Mesodermal cell (in vitro differentiated cells): Measurements from ENCODE around the gene OR52E2. TPM values are rescaled to one million over a fixed set of nuclear protein-coding genes. Genes with fewer than 3 reads are reported as not detected.

Experiments used
- H3K27ac ChIP-seq: 2 replicates; pipeline ENCODE4 v1.7.0; 2013; ENCODE audit warnings: mild to moderate bottlenecking, low read depth, low read length, moderate library complexity; ENCODE audit not compliant: severe bottlenecking
- H3K36me3 ChIP-seq: 2 replicates; pipeline ENCODE4 v1.7.1; 2013; ENCODE audit warnings: mild to moderate bottlenecking, low read length, moderate library complexity; ENCODE audit not compliant: control insufficient read depth, insufficient read depth
- H3K4me1 ChIP-seq: one replicate; pipeline ENCODE4 v1.7.1; 2013; ENCODE audit warnings: mild to moderate bottlenecking, low read length; ENCODE audit not compliant: insufficient read depth, control insufficient read depth, poor library complexity, severe bottlenecking
- H3K4me3 ChIP-seq: 2 replicates; pipeline ENCODE4 v1.7.0; 2013; ENCODE audit warnings: low read length, control low read depth, mild to moderate bottlenecking; ENCODE audit not compliant: insufficient read depth, poor library complexity, severe bottlenecking; ENCODE audit errors: extremely low read depth
- H3K9me3 ChIP-seq: 2 replicates; pipeline ENCODE4 v1.7.1; 2013; ENCODE audit warnings: mild to moderate bottlenecking, low read length, moderate library complexity; ENCODE audit not compliant: control insufficient read depth
- WGBS, 2 experiments: methylation state at CpG; one replicate each; pipeline ENCODE4 v1.1.5; 2013; ENCODE audit warnings: missing lambda C conversion rate in 2 of 2; ENCODE audit not compliant: insufficient coverage in 2 of 2; 5-methylcytosine and 5-hydroxymethylcytosine counted together
- polyA plus RNA-seq, 2 experiments: library from polyadenylated mRNA; stranded (reverse); fragments of 50-300 nt; gene quantifications; one replicate each; pipeline ENCODE4 v1.2.3, GENCODE V29; 2013

The OR52E2 gene
- not detected for polyA plus RNA-seq (2013, experiment 1 of 2)
- not detected for polyA plus RNA-seq (2013, experiment 2 of 2)

GRCh38 chr11:5059391-5059790 is at the start of gene OR52E2:
OR52E2 (minus strand) TSS chr11:5059627; CDS start chr11:5059627, 0 bp downstream.
- no peaks in the 10 kb centered on the region for H3K36me3 ChIP-seq
- H3K4me1 ChIP-seq, result no peaks in the 10 kb centered on the region
- no peaks in the 10 kb centered on the region for H3K9me3 ChIP-seq
- H3K4me3 ChIP-seq, result no peak within 1 kb of the TSS
- no peak within 1 kb of the TSS for H3K27ac ChIP-seq
- 93 to 96% methylated on average over 2 of the region's 3 CpGs for WGBS, 2 experiments

GRCh38 chr11:5107285-5107684 is 47.9 kb upstream of the OR52E2 start:
- Histone ChIP-seq H3K27ac (no peak overlapping the region), H3K9me3 (no peaks in the 10 kb centered on the region), H3K4me3 (no peak overlapping the region), H3K4me1 (no peaks in the 10 kb centered on the region), H3K36me3 (no peaks in the 10 kb centered on the region)
- 43 to 67% methylated on average over 1 to 3 of the region's 3 CpGs for WGBS, 2 experiments

GRCh38 chr11:5103066-5103465 is 43.6 kb upstream of the OR52E2 start:
- no peaks in the 10 kb centered on the region for H3K36me3 ChIP-seq
- H3K4me3 ChIP-seq, result no peak overlapping the region
- no peak overlapping the region for H3K27ac ChIP-seq
- no peaks in the 10 kb centered on the region for H3K9me3 ChIP-seq
- no peaks in the 10 kb centered on the region for H3K4me1 ChIP-seq

GRCh38 chr11:5102246-5102645 is 42.8 kb upstream of the OR52E2 start:
- Histone ChIP-seq H3K4me1 (no peaks in the 10 kb centered on the region), H3K27ac (no peak overlapping the region), H3K36me3 (no peaks in the 10 kb centered on the region), H3K4me3 (no peak overlapping the region), H3K9me3 (no peaks in the 10 kb centered on the region)
- WGBS, 2 experiments, result no CpG with 5 or more reads among the region's 2 CpGs

- Histone ChIP-seq H3K36me3 (no peaks in the 10 kb centered on the region), H3K4me1 (no peaks in the 10 kb centered on the region), H3K27ac (no peak overlapping the region), H3K9me3 (no peaks in the 10 kb centered on the region), H3K4me3 (no peak overlapping the region)
- no CpG with 5 or more reads among the region's 2 CpGs for WGBS, 2 experiments
Observed at GRCh38 chr11:5096011-5096410, 36.6 kb upstream of the OR52E2 start.

GRCh38 chr11:5092821-5093585 is 33.6 kb upstream of the OR52E2 start:
- WGBS, 2 experiments, result 89 to 100% methylated on average over 3 of the region's 8 CpGs
- Histone ChIP-seq H3K4me1 (no peaks in the 10 kb centered on the region), H3K36me3 (no peaks in the 10 kb centered on the region), H3K4me3 (no peak overlapping the region), H3K9me3 (no peaks in the 10 kb centered on the region), H3K27ac (no peak overlapping the region)

GRCh38 chr11:5090668-5091067 is 31.2 kb upstream of the OR52E2 start:
- 92 to 93% methylated on average over 1 of the region's 1 CpG for WGBS, 2 experiments
- Histone ChIP-seq H3K9me3 (no peaks in the 10 kb centered on the region), H3K4me3 (no peak overlapping the region), H3K27ac (no peak overlapping the region), H3K4me1 (no peaks in the 10 kb centered on the region), H3K36me3 (no peaks in the 10 kb centered on the region)

GRCh38 chr11:5088556-5088955 is 29.1 kb upstream of the OR52E2 start:
- H3K4me1 ChIP-seq, result no peaks in the 10 kb centered on the region
- H3K9me3 ChIP-seq, result no peaks in the 10 kb centered on the region
- H3K27ac ChIP-seq, result no peak overlapping the region
- no peak overlapping the region for H3K4me3 ChIP-seq
- no peaks in the 10 kb centered on the region for H3K36me3 ChIP-seq

GRCh38 chr11:5083602-5084001 is 24.2 kb upstream of the OR52E2 start:
- Histone ChIP-seq H3K4me1 (no peaks in the 10 kb centered on the region), H3K36me3 (no peaks in the 10 kb centered on the region), H3K9me3 (no peaks in the 10 kb centered on the region), H3K4me3 (no peak overlapping the region), H3K27ac (no peak overlapping the region)

- no peaks in the 10 kb centered on the region for H3K9me3 ChIP-seq
- H3K4me3 ChIP-seq, result no peak overlapping the region
- H3K27ac ChIP-seq, result no peak overlapping the region
- H3K36me3 ChIP-seq, result no peaks in the 10 kb centered on the region
- H3K4me1 ChIP-seq, result no peaks in the 10 kb centered on the region
- WGBS, 2 experiments, result no CpG with 5 or more reads among the region's 2 CpGs
Observed at GRCh38 chr11:5081405-5081804, 22.0 kb upstream of the OR52E2 start.

- no CpG with 5 or more reads among the region's 3 CpGs for WGBS, 2 experiments
- no peak overlapping the region for H3K4me3 ChIP-seq
- no peaks in the 10 kb centered on the region for H3K4me1 ChIP-seq
- no peaks in the 10 kb centered on the region for H3K9me3 ChIP-seq
- H3K27ac ChIP-seq, result no peak overlapping the region
- no peaks in the 10 kb centered on the region for H3K36me3 ChIP-seq
Observed at GRCh38 chr11:5071799-5072198, 12.4 kb upstream of the OR52E2 start.
